Testis (tissue), 2 donors: ENCODE data around the gene ZEB2.

Experiments used
- CTCF ChIP-seq, 3 experiments: fragments of 450-650 bp in 2 of 3; fragments of 200-600 bp in 1 of 3; sonication (generic) in 1 of 3; IDR thresholded peaks; one replicate each; pipeline ENCODE4 v1.5.1; 2016 to 2019; ENCODE audit warnings: antibody characterized with exemption in 3 of 3, mild to moderate bottlenecking in 2 of 3, moderate library complexity in 1 of 3
- POLR2A ChIP-seq: fragments of 450-650 bp; IDR thresholded peaks from one replicate; pipeline ENCODE4 v1.6.1; 2017; ENCODE audit warnings: antibody characterized with exemption, mild to moderate bottlenecking, moderate library complexity

GRCh38 chr2:144383571-144384100, 136.3 kb downstream of the ZEB2 start:
- TF ChIP-seq POLR2A, result no peak
- TF ChIP-seq CTCF (IDR thresholded peaks at IDR 0.05), result no peak
